BJ (cell line): ENCODE results near the gene ESRRA. TPM values are rescaled to one million over a fixed set of nuclear protein-coding genes. Genes with fewer than 3 reads are reported as not detected.

Experiments used
- CTCF ChIA-PET: fragments of 350-600 bp; formaldehyde crosslinking; extraction: SDS; loops from one replicate; lab custom pipeline; 2021; ENCODE audit warnings: antibody characterized with exemption, inconsistent platforms; lab: Yijun Ruan, JAX
- POLR2A ChIA-PET: fragments of 300-600 bp; sonication (Branson Sonifier 250); formaldehyde crosslinking; extraction: SDS; loops from one replicate; lab custom pipeline; 2021; ENCODE audit warnings: antibody characterized with exemption; lab: Charles Lee
- DNase-seq: peaks from one replicate; pipeline ENCODE4 v3.0.0-alpha.2; 2011; ENCODE audit warnings: low read depth
- H3K27me3 ChIP-seq: 2 replicates; pipeline ENCODE4 v1.6.0; 2011; ENCODE audit warnings: low read length; ENCODE audit not compliant: control insufficient read depth, insufficient read depth
- H3K36me3 ChIP-seq: 2 replicates; pipeline ENCODE4 v1.5.1; 2011; ENCODE audit warnings: low read length; ENCODE audit not compliant: control insufficient read depth, insufficient read depth
- H3K4me3 ChIP-seq: 2 replicates; pipeline ENCODE4 v1.5.1; 2011; ENCODE audit warnings: low read depth, mild to moderate bottlenecking, control low read depth, low read length
- polyA plus RNA-seq: library from polyadenylated mRNA; depleted of rRNA; stranded (reverse); fragments of >200 nt; gene quantifications from 2 replicates; pipeline ENCODE4 v1.2.3, GENCODE V29; 2011
- TF ChIP-seq, protein P1 (sequence below): IDR thresholded peaks from 2 replicates; pipeline ENCODE4 v1.5.1; 2011; ENCODE audit warnings: low read depth, mild to moderate bottlenecking, control low read depth, inconsistent platforms, low read length, moderate library complexity; ENCODE audit not compliant: insufficient read depth

The ESRRA gene
- polyA plus RNA-seq, 1 experiment = 17.4 TPM

DNA sequence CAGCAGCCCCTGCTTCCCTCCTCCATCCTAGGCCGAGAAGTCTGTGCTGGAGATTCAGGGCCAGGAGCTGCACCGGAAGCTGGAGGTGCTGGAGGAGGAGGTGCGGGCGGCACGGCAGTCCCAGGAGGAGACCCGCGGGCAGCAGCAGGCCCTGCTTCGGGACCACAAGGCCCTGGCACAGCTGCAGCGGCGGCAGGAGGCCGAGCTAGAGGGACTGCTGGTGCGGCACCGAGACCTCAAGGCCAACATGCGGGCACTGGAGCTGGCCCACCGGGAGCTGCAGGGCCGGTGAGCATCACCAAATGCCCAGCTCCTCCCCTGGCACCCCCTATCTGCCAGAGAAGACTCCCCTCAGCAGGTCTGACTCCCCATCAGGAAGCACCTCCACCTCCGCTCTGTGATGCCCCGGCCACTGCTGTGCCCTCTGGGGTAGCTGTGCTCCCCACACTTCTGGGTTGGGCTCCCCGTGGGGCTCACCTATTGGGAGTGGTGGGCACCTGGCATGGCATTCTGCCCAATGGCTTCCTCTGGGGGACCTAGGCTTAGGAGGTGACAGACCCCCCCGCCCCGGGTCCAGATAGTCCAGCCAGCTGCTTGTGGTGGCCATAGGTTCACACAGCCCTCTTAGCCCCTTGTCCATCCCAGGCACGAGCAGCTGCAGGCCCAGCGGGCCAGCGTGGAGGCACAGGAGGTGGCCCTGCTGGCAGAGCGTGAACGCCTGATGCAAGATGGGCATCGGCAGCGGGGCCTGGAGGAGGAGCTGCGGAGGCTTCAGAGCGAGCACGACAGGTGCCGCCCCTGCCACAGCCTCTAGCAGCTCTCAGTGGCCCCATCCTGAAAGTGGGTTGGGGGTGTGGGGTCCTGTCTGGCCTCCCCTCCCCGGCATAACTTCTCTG, 47.0 kb downstream of the ESRRA start:
- Histone ChIP-seq H3K4me3 (no peak overlapping the region), H3K36me3 (no peaks in the 10 kb centered on the region), H3K27me3 (no peaks in the 10 kb centered on the region; the same call in 1 of the 2 replicates)
- DNase-seq = no peak
- TF ChIP-seq, protein P1, sequence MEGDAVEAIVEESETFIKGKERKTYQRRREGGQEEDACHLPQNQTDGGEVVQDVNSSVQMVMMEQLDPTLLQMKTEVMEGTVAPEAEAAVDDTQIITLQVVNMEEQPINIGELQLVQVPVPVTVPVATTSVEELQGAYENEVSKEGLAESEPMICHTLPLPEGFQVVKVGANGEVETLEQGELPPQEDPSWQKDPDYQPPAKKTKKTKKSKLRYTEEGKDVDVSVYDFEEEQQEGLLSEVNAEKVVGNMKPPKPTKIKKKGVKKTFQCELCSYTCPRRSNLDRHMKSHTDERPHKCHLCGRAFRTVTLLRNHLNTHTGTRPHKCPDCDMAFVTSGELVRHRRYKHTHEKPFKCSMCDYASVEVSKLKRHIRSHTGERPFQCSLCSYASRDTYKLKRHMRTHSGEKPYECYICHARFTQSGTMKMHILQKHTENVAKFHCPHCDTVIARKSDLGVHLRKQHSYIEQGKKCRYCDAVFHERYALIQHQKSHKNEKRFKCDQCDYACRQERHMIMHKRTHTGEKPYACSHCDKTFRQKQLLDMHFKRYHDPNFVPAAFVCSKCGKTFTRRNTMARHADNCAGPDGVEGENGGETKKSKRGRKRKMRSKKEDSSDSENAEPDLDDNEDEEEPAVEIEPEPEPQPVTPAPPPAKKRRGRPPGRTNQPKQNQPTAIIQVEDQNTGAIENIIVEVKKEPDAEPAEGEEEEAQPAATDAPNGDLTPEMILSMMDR = no peak
- ChIA-PET POLR2A (no interaction called here), CTCF (interaction anchor here (1.5 to 6.8 kb wide), 4 partner anchors 8 to 48 kb away, joined by 6 to 71 read pairs (median 14); partner anchors contain the start of genes PRDX5 and TRMT112)

DNA sequence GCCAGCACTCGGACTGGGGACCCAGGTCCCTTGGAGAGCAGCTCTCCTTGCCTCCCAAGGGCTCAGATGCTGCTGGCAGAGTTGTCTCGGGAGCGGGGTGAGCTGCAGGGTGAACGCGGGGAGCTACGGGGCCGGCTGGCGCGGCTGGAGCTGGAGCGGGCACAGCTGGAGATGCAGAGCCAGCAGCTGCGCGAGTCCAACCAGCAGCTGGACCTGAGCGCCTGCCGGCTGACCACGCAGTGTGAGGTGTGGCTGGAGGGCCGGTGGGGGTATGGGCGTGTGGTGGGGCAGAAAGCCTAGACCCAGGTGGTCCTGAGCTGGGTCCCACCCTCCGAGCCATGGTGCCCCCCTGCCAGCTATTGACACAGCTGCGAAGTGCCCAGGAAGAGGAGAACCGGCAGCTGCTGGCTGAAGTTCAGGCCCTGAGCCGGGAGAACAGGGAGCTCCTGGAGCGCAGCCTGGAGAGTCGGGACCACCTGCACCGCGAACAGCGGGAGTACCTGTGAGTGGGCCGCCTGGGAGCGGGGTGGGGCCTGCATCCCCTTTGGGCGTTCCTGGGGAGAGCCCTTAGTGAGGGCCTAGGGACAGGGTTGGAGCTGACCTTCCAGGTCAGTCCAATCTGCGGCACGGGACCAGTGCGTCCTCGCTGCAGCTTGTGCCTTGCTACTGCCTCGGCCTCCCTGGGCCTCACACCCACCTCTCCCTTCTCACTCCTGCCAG, 47.8 kb downstream of the ESRRA start:
- no peak for DNase-seq
- H3K36me3 ChIP-seq = no peaks in the 10 kb centered on the region
- H3K4me3 ChIP-seq = no peak overlapping the region
- TF ChIP-seq, protein P1 = no peak
- no peaks in the 10 kb centered on the region; the same call in 1 of the 2 replicates for H3K27me3 ChIP-seq
- CTCF ChIA-PET = interaction anchor here (0.7 to 6.8 kb wide), 5 partner anchors 9 to 102 kb away, joined by 3 to 71 read pairs (median 7); partner anchors contain the start of genes PLCB3, PRDX5 and TRMT112
- POLR2A ChIA-PET = no interaction called here

DNA sequence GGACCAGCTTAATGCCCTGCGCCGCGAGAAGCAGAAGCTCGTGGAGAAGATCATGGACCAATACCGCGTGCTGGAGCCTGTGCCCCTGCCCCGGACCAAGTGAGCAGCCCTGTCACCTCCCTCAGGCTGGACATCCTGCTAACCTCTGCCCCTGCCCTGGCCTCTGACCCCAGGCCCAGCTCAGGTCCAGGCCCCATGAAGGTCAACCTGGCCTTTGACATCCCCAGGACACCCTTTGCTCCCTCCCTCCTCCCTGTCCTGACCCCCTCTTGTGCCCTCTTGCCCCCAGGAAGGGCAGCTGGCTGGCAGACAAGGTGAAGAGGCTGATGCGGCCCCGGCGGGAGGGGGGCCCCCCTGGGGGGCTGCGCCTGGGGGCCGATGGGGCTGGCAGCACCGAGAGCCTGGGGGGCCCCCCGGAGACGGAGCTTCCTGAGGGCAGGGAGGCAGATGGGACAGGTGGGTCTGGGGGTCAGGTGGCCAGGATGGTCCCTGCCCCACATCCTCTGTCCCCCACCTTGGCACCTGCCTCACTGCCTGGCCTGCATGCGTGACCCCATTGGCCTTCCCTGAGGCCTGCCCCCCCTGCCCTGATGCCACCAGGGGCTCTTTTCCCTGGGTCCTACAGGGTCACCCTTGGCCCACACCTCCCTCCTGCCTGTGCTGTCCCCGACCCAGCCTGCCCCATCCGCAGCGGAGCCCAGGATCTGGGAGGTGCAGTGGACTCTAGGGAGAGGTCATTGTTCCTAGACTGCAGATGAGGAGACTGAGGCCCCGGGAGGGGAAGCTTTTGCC, 48.6 kb downstream of the ESRRA start:
- CTCF ChIA-PET = interaction anchor here (0.6 to 6.8 kb wide), 9 partner anchors 10 to 103 kb away, joined by 3 to 71 read pairs (median 6); partner anchors contain the start of genes PLCB3, PRDX5 and TRMT112
- no peaks in the 10 kb centered on the region for H3K27me3 ChIP-seq
- POLR2A ChIA-PET = interaction anchor here (0.9 kb wide), 1 partner anchor 11 kb away, joined by 24 read pairs; no protein-coding TSS in a partner anchor
- no peak overlapping the region for H3K4me3 ChIP-seq
- no peaks in the 10 kb centered on the region for H3K36me3 ChIP-seq
- DNase-seq = no peak
- TF ChIP-seq, protein P1 = no peak

DNA sequence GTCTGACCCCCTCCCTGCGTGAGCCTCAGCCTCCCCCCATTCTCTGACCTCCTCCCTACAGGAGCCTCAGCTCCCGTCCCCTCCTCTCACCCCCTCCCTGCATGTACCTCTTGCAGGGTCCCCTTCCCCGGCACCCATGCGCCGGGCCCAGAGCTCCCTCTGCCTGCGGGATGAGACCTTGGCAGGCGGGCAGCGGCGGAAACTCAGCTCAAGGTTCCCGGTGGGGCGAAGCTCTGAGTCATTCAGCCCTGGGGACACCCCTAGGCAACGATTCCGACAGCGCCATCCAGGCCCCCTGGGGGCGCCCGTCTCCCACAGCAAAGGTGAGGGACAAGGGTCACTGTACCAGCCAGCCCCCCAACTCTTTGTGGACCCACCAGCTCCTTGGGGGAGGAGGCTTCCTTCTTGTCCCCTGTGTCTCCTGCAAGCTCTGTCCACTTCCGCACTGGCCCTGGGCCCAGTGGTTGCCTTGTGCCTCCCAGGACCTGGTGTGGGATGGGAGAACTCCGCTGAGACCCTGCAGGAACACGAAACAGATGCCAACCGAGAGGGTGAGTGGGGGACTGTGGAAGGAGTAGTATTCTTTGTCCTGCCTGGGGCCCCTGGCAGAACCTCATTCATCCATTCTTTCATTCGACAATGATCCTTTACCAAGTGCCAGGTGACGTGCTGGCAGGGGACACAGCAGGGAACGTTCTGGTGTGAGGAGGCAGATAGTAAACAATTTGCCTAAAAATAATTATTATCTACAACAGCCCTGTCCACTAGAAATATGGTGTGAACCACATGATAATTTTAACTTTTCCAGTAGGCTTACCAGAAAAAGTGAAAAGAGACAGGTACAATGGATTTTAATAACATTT, 50.0 kb downstream of the ESRRA start:
- Histone ChIP-seq H3K27me3 (no peaks in the 10 kb centered on the region), H3K36me3 (no peaks in the 10 kb centered on the region), H3K4me3 (no peak overlapping the region)
- ChIA-PET POLR2A (interaction anchor here (0.9 to 1.1 kb wide), 2 partner anchors 13 to 51 kb away, joined by 3 to 24 read pairs; no protein-coding TSS in a partner anchor), CTCF (interaction anchor here (0.6 to 6.8 kb wide), 21 partner anchors 11 to 568 kb away, joined by 3 to 71 read pairs (median 4); partner anchors contain the start of genes BAD, ESRRA, PPP1R14B and PRDX5)
- DNase-seq = no peak
- TF ChIP-seq, protein P1 = peak; percentile 92
